ENCODE measurements around the gene DLG2.

DNA sequence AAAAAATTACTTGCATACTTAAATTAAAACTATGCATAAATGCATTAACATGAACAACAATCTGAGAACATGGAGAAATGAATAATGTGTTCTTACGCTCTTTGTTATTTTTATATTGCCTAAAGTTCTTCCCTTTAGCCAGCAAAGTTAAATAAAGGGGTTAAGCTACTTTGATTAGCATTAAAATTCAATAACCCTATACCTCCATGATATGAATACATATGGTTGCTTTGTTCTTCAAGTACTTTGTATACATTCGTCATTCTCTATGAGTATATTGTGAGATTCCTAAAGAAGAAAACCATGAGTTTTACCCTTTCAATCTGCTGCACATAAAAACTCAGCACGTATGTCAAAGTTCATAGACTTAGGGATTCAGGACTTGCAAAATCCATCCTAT lies 578.3 kb downstream of the DLG2 start:
- TF ChIP-seq, protein P1, sequence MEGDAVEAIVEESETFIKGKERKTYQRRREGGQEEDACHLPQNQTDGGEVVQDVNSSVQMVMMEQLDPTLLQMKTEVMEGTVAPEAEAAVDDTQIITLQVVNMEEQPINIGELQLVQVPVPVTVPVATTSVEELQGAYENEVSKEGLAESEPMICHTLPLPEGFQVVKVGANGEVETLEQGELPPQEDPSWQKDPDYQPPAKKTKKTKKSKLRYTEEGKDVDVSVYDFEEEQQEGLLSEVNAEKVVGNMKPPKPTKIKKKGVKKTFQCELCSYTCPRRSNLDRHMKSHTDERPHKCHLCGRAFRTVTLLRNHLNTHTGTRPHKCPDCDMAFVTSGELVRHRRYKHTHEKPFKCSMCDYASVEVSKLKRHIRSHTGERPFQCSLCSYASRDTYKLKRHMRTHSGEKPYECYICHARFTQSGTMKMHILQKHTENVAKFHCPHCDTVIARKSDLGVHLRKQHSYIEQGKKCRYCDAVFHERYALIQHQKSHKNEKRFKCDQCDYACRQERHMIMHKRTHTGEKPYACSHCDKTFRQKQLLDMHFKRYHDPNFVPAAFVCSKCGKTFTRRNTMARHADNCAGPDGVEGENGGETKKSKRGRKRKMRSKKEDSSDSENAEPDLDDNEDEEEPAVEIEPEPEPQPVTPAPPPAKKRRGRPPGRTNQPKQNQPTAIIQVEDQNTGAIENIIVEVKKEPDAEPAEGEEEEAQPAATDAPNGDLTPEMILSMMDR (IDR thresholded peaks at IDR 0.05; ENCODE audit: insufficient read depth, low read depth, low read length): no peak
- no peak for TF ChIP-seq EZH2 (IDR thresholded peaks at IDR 0.05; ENCODE audit: insufficient read depth, low read length)
